Chondrocyte (in vitro differentiated cells): ENCODE results near the gene RPRM. TPM values are rescaled to one million over a fixed set of nuclear protein-coding genes. Genes with fewer than 3 reads are reported as not detected.
"Not testable (repeated sequence)": the region's sequence is repeated elsewhere in the genome, so short reads cannot be mapped to it uniquely, and the experiment has no call there.

Source experiments
- DNase-seq: peaks from one replicate; pipeline ENCODE4 v3.0.0; 2021; ENCODE audit warnings: mixed read lengths, low spot score
- H3K27ac Mint-ChIP-seq: one replicate; pipeline ENCODE4 v1.8.0; 2021; ENCODE audit warnings: mild to moderate bottlenecking, moderate library complexity, mixed read lengths; ENCODE audit not compliant: unreplicated experiment
- H3K27me3 Mint-ChIP-seq: 2 replicates; pipeline ENCODE4 v1.8.0; 2021; ENCODE audit warnings: low read depth, mixed read lengths
- H3K36me3 Mint-ChIP-seq: 2 replicates; pipeline ENCODE4 v1.8.0; 2021; ENCODE audit warnings: low read depth, mixed read lengths
- H3K4me1 Mint-ChIP-seq: 2 replicates; pipeline ENCODE4 v1.8.0; 2021; ENCODE audit warnings: low read depth, mild to moderate bottlenecking, mixed read lengths
- H3K4me3 Mint-ChIP-seq: one replicate; pipeline ENCODE4 v1.8.0; 2021; ENCODE audit warnings: mild to moderate bottlenecking, moderate library complexity, mixed read lengths; ENCODE audit not compliant: unreplicated experiment
- H3K9me3 Mint-ChIP-seq: 2 replicates; pipeline ENCODE4 v1.8.0; 2021; ENCODE audit warnings: low read depth, mixed read lengths
- long read RNA-seq: library from polyadenylated mRNA; stranded (forward); transcript quantifications from one replicate; pipeline ENCODE4 v2.0.0, GENCODE V29; 2021
- total RNA-seq: library from RNA; stranded (reverse); gene quantifications from 3 replicates; pipeline ENCODE4 v1.2.1, GENCODE V29; 2021
- TF ChIP-seq, protein P1 (sequence below): fragments of 200-600 bp; sonication (generic); IDR thresholded peaks from 2 replicates; pipeline ENCODE4 v1.5.0; 2021; ENCODE audit warnings: antibody characterized with exemption, mild to moderate bottlenecking, moderate library complexity

The RPRM gene
- not detected in 3 replicates for total RNA-seq
- long read RNA-seq: 0 reads

- peak; percentile 81 for DNase-seq
- H3K27me3 Mint-ChIP-seq: peaks cover 59% of the 10 kb centered on the region
- TF ChIP-seq, protein P1, sequence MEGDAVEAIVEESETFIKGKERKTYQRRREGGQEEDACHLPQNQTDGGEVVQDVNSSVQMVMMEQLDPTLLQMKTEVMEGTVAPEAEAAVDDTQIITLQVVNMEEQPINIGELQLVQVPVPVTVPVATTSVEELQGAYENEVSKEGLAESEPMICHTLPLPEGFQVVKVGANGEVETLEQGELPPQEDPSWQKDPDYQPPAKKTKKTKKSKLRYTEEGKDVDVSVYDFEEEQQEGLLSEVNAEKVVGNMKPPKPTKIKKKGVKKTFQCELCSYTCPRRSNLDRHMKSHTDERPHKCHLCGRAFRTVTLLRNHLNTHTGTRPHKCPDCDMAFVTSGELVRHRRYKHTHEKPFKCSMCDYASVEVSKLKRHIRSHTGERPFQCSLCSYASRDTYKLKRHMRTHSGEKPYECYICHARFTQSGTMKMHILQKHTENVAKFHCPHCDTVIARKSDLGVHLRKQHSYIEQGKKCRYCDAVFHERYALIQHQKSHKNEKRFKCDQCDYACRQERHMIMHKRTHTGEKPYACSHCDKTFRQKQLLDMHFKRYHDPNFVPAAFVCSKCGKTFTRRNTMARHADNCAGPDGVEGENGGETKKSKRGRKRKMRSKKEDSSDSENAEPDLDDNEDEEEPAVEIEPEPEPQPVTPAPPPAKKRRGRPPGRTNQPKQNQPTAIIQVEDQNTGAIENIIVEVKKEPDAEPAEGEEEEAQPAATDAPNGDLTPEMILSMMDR: peak; percentile 95
Measured at GRCh38 chr2:153478289-153479261, at the start of gene RPRM. RPRM (minus strand) TSS chr2:153478762; CDS start chr2:153478565, 197 bp downstream.

GRCh38 chr2:153519257-153519875 is 40.8 kb upstream of the RPRM start:
- H3K4me3 Mint-ChIP-seq: no peak overlapping the region
- no peak for DNase-seq
- peaks cover 20% of the 10 kb centered on the region for H3K27me3 Mint-ChIP-seq

More at GRCh38 chr2:153478289-153479261, at the start of gene RPRM:
- H3K27ac Mint-ChIP-seq: no peak within 1 kb of the TSS
- H3K9me3 Mint-ChIP-seq: no peaks in the 10 kb centered on the region
- peaks cover 13% of the 10 kb centered on the region for H3K4me1 Mint-ChIP-seq
- H3K4me3 Mint-ChIP-seq: peak within 1 kb of the TSS; percentile 59
- H3K36me3 Mint-ChIP-seq: no peaks in the 10 kb centered on the region

DNA sequence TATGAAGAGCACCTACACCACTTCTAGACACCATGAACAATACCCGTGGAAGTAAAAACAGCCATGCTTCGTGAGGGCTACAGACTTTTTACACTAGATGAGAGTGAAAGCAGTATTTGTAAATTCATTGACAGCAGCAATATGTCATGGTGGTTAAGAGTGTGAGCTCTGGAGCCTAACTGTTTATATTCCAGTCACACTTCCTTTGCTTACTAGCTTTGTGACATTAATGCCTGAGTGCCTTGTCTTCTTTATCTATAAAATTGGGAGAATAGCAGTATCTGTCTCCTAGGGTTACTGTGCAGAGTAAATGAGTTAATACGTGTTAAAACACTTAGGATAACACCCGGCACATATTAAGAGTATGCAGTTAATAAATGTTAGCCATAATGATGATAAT is 33.8 kb upstream of the RPRM start:
- Mint-ChIP-seq H3K4me1 (no peaks in the 10 kb centered on the region), H3K4me3 (no peak overlapping the region), H3K27ac (no peak overlapping the region), H3K36me3 (no peaks in the 10 kb centered on the region), H3K27me3 (peaks cover 11% of the 10 kb centered on the region), H3K9me3 (peaks cover 13% of the 10 kb centered on the region)
- DNase-seq: no peak
- TF ChIP-seq, protein P1: no peak

More at GRCh38 chr2:153519257-153519875, 40.8 kb upstream of the RPRM start:
- TF ChIP-seq, protein P1: peak; percentile 92
- Mint-ChIP-seq H3K4me1 (no peaks in the 10 kb centered on the region), H3K9me3 (peaks cover 2% of the 10 kb centered on the region), H3K27ac (no peak overlapping the region), H3K36me3 (no peaks in the 10 kb centered on the region)

DNA sequence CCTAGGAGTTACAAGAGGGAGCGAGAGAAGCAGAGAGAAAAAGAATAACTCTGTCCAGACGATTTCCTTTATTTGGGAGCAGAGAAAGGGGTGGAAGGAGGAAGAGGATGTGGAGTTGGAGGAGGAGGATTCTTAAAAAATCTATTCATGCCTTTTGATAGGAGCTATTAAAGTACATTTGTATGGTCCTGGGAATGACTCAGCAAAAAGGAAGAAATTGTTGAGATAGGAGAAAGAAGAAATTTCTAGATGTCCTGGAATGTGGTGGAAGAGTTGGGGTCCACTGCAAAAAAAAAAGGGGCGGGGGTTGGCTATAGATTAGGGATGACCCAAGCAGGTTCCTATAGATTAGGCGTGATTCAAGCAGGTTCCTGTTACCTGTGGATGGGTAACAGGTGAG is 32.4 kb upstream of the RPRM start:
- no peaks in the 10 kb centered on the region for H3K36me3 Mint-ChIP-seq
- no peak overlapping the region for H3K4me3 Mint-ChIP-seq
- H3K27me3 Mint-ChIP-seq: peaks cover 6% of the 10 kb centered on the region
- H3K4me1 Mint-ChIP-seq: no peaks in the 10 kb centered on the region
- peaks cover 25% of the 10 kb centered on the region for H3K9me3 Mint-ChIP-seq
- no peak for DNase-seq
- TF ChIP-seq, protein P1: no peak
- no peak overlapping the region for H3K27ac Mint-ChIP-seq

- Mint-ChIP-seq H3K27me3 (peaks cover 1% of the 10 kb centered on the region), H3K4me3 (no peak overlapping the region), H3K27ac (no peak overlapping the region), H3K9me3 (peaks cover 31% of the 10 kb centered on the region), H3K36me3 (no peaks in the 10 kb centered on the region), H3K4me1 (no peaks in the 10 kb centered on the region)
- TF ChIP-seq, protein P1: no peak
- no peak for DNase-seq
Measured at GRCh38 chr2:153509133-153509532, 30.6 kb upstream of the RPRM start.

- H3K27ac Mint-ChIP-seq, H3K36me3 Mint-ChIP-seq, H3K4me3 Mint-ChIP-seq, H3K4me1 Mint-ChIP-seq, DNase-seq, H3K27me3 Mint-ChIP-seq: not testable (repeated sequence)
- H3K9me3 Mint-ChIP-seq: peaks cover 38% of the 10 kb centered on the region
Measured at GRCh38 chr2:153506499-153506898, 27.9 kb upstream of the RPRM start.
